Spleen (tissue), 11 donors: Measurements from ENCODE around the gene PDLIM7. TPM values are rescaled to one million over a fixed set of nuclear protein-coding genes. Genes with fewer than 3 reads are reported as not detected.

Source experiments
- DNase-seq: peaks from one replicate; pipeline ENCODE4 v3.0.0-alpha.2; 2020
- H3K27ac ChIP-seq, 8 donors: fragments of 200-600 bp; sonication (generic) in 7 of 8; 1 replicate in 4 of 8; 2 replicates in 4 of 8; pipeline versions ENCODE4 v1.5.0 to v1.8.0; 2016 to 2021; ENCODE audit warnings: inconsistent platforms in 4 of 8, mild to moderate bottlenecking in 4 of 8, moderate library complexity in 1 of 8
- H3K27me3 ChIP-seq, 7 donors: fragments of 200-600 bp; sonication (generic) in 6 of 7; replicated peaks in 1 of 7; 1 replicate in 4 of 7; 2 replicates in 3 of 7; pipeline versions ENCODE4 v1.5.0 to v1.8.0; 2016 to 2021; ENCODE audit warnings: inconsistent platforms in 3 of 7, mild to moderate bottlenecking in 1 of 7
- H3K36me3 ChIP-seq, 6 donors: fragments of 200-600 bp; sonication (generic) in 5 of 6; 1 replicate in 4 of 6; 2 replicates in 2 of 6; pipeline versions ENCODE4 v1.5.0 to v1.8.0; 2016 to 2021; ENCODE audit warnings: inconsistent platforms in 2 of 6
- H3K4me1 ChIP-seq, 6 donors: fragments of 200-600 bp; sonication (generic) in 5 of 6; 1 replicate in 3 of 6; 2 replicates in 3 of 6; pipeline versions ENCODE4 v1.5.0 to v1.8.0; 2016 to 2021; ENCODE audit warnings: inconsistent platforms in 3 of 6
- H3K4me3 ChIP-seq, 8 donors: fragments of 200-600 bp; sonication (generic) in 7 of 8; 1 replicate in 4 of 8; 2 replicates in 4 of 8; pipeline versions ENCODE4 v1.5.0 to v1.8.0; 2016 to 2021; ENCODE audit warnings: inconsistent platforms in 4 of 8, mild to moderate bottlenecking in 4 of 8, moderate library complexity in 2 of 8
- H3K9me3 ChIP-seq, 8 donors: fragments of 200-600 bp; sonication (generic) in 7 of 8; 1 replicate in 4 of 8; 2 replicates in 4 of 8; pipeline versions ENCODE4 v1.5.0 to v1.8.0; 2016 to 2021; ENCODE audit warnings: inconsistent platforms in 4 of 8
- CTCF ChIP-seq, 11 experiments: fragments of 200-600 bp in 7 of 11; fragments of 450-650 bp in 4 of 11; sonication (generic) in 4 of 11; IDR thresholded peaks in 8 of 11; conservative IDR thresholded peaks in 3 of 11; 1 replicate in 7 of 11; 2 replicates in 4 of 11; pipeline versions ENCODE4 v1.4.0 to v1.8.0; 2016 to 2021; ENCODE audit warnings: antibody characterized with exemption in 11 of 11, inconsistent platforms in 4 of 11, mild to moderate bottlenecking in 1 of 11
- POLR2A ChIP-seq, 3 donors: fragments of 450-650 bp; IDR thresholded peaks; one replicate each; pipeline ENCODE4 v1.5.1; 2017; ENCODE audit warnings: antibody characterized with exemption in 3 of 3, mild to moderate bottlenecking in 1 of 3
- POLR2AphosphoS5 ChIP-seq, 3 donors: sonication (generic); formaldehyde crosslinking; IDR thresholded peaks; one replicate each; pipeline ENCODE4 v1.5.1; 2017; ENCODE audit warnings: antibody characterized with exemption in 3 of 3
- WGBS, 5 donors: extraction: QIAGEN DNeasy Blood & Tissue Kit in 3 of 5; methylation state at CpG; one replicate each; pipeline versions ENCODE4 v1.1.5 to v1.1.7; 2013 to 2018; 5-methylcytosine and 5-hydroxymethylcytosine counted together
- intact Hi-C: fragments of 100-400 bp; cut with DNase I; formaldehyde crosslinking; loops from one replicate; pipeline ENCODE4 v1.15.0; 2023; ENCODE audit warnings: low total_unique reads
- polyA plus RNA-seq, 3 donors: library from polyadenylated mRNA; stranded (reverse); fragments of 200-250 nt; gene quantifications; one replicate each; pipeline ENCODE4 v1.2.1, GENCODE V29; 2013
- total RNA-seq, 7 donors: library from RNA; depleted of rRNA in 3 of 7; stranded (reverse); fragments of >200 nt in 3 of 7; fragmentation: NEBNext Ultra II Directional in 4 of 7; extraction: Animal tissue kit (Norgen Biotek cat#: 25700) in 4 of 7; gene quantifications; one replicate each; pipeline versions ENCODE4 v1.1.0 to v1.2.1, GENCODE V29; 2016 to 2021
- donor health status: healthy with polysubstance abuse.
- donor health status: DM: no; HTN: no; CAD: no; lungs with moderate emphysema.
- donor health status: DM: no; HTN: no; CAD: no.
- donor health status: Bipolar disorder and iron deficiency.
- donor health status: healthy.
- donor health status: DM: no; HTN: no; CAD: no.
- donor health status: DM: yes; HTN: yes; CAD: no.

The PDLIM7 gene
- total and polyA plus RNA-seq, 10 donors: 42.5 to 220 (median 85.1) TPM

DNA sequence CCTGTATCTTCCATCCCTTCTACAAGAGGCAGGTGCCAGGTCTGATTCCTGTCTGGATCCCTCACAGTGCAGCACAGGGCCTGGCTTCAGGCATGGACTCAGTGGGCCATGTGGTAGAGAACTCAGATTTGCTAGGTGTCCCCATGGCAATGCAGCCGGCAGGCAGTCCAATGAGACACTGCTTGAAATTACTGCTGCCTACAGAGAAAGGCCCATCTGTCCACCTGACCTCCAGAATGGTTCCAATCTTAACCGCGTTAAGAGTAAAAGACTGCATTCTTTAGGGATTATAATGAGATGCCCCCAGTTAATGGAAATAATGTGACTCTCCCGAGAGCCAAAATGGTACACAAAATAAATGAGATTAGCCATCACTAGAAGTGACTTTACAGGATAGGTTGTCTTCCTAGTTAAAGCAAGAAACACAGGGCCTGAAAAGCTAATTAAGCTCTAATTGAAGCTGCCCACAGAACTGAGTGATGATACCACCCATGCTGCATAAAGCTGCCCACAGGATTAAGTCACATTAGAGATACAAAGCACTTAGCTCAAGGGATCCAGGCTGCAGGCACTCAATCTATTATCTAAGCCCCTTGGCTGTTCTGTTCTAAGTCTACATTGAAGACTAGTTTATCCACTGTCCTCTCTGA, 45.5 kb upstream of the PDLIM7 start:
- WGBS, 5 donors: 95 to 99% (median 97%) methylated on average over 4 of the region's 4 CpGs
- intact Hi-C loops: no loop called here
- DNase-seq: no peak
- Histone ChIP-seq H3K27ac (peak overlapping the region in 1 of 8 donors; percentile 0), H3K4me3 (no peak overlapping the region), H3K36me3 (peaks cover 0 to 46% (median 12%) of the 10 kb centered on the region in 6 donors), H3K9me3 (no peaks in the 10 kb centered on the region), H3K4me1 (peaks cover 10 to 95% (median 44%) of the 10 kb centered on the region in 6 donors), H3K27me3 (no peaks in the 10 kb centered on the region)
- TF ChIP-seq POLR2AphosphoS5 (IDR thresholded peaks at IDR 0.05) (no peak), POLR2A (IDR thresholded peaks at IDR 0.05) (no peak), CTCF (IDR thresholded peaks at IDR 0.05 in 8 of 11, conservative IDR thresholded peaks at IDR 0.05 in 3 of 11) (no peak)

GRCh38 chr5:177540438-177540837, 43.0 kb upstream of the PDLIM7 start:
- 61 to 91% (median 78%) methylated on average over 3 of the region's 3 CpGs for WGBS, 5 donors
- intact Hi-C loops: no loop called here
- Histone ChIP-seq H3K27me3 (no peaks in the 10 kb centered on the region), H3K27ac (peak overlapping the region in 1 of 8 donors; percentile 2), H3K4me1 (peaks cover 4 to 90% (median 36%) of the 10 kb centered on the region in 6 donors), H3K9me3 (no peaks in the 10 kb centered on the region), H3K4me3 (no peak overlapping the region), H3K36me3 (peaks cover 0 to 66% (median 33%) of the 10 kb centered on the region in 6 donors)
- TF ChIP-seq POLR2A (IDR thresholded peaks at IDR 0.05): no peak
- no peak for TF ChIP-seq CTCF (IDR thresholded peaks at IDR 0.05 in 8 of 11, conservative IDR thresholded peaks at IDR 0.05 in 3 of 11)
- no peak for DNase-seq

DNA sequence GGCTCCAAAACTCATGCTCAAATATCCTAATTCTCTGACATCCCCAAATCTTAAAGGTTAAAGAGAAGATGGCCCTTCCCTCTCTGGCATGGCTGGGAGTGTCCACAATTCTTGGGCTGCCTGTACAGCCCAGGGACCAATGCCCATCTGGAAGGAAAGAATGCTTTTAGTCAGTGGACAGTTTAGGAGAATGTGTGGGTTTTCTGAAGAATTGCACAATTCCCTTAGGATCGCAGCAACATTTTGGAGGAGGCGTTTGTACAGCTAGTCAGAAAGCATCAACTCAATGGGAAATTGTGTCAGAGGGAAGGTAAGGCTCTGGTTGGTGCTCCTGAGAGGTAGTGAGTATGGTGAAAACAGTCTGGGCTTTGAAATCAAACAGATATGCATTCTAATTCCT, 42.0 kb upstream of the PDLIM7 start:
- Histone ChIP-seq H3K27me3 (no peaks in the 10 kb centered on the region), H3K4me3 (no peak overlapping the region), H3K4me1 (peaks cover 0 to 80% (median 27%) of the 10 kb centered on the region in 6 donors), H3K36me3 (peaks cover 0 to 77% (median 40%) of the 10 kb centered on the region in 6 donors), H3K27ac (peak overlapping the region in 1 of 8 donors; percentile 21), H3K9me3 (no peaks in the 10 kb centered on the region)
- DNase-seq: no peak
- TF ChIP-seq POLR2AphosphoS5 (IDR thresholded peaks at IDR 0.05) (no peak), POLR2A (IDR thresholded peaks at IDR 0.05) (no peak), CTCF (IDR thresholded peaks at IDR 0.05 in 8 of 11, conservative IDR thresholded peaks at IDR 0.05 in 3 of 11) (no peak)
- intact Hi-C loops: no loop called here
- WGBS, 5 donors: 47 to 95% (median 67%) methylated on average over 2 of the region's 2 CpGs

DNA sequence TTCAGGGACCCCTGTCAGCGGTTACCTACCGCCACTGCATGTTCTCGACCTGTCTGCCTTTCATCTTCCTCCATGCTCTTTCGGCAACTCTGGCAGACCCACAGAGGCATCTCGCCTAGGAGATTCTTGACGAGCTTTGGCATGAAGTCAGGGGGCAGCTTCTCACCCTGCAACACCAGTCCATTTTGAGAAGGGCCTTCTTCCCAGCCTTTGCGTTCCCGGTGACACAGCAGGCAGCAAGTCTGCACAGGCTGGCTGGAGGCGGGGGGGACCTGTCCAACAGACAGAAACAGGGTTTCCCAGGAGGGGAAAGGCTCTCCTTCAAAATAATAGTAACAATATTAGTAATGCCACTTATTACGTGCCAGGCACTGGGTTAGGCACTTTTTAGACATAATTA, 41.5 kb upstream of the PDLIM7 start:
- DNase-seq: no peak
- intact Hi-C loops: no loop called here
- TF ChIP-seq CTCF (IDR thresholded peaks at IDR 0.05 in 8 of 11, conservative IDR thresholded peaks at IDR 0.05 in 3 of 11) (no peak), POLR2AphosphoS5 (IDR thresholded peaks at IDR 0.05) (no peak), POLR2A (IDR thresholded peaks at IDR 0.05) (no peak)
- peaks cover 0 to 74% (median 25%) of the 10 kb centered on the region in 6 donors for H3K4me1 ChIP-seq
- H3K9me3 ChIP-seq: no peaks in the 10 kb centered on the region
- H3K4me3 ChIP-seq: no peak overlapping the region
- no peaks in the 10 kb centered on the region for H3K27me3 ChIP-seq
- H3K36me3 ChIP-seq: peaks cover 0 to 81% (median 42%) of the 10 kb centered on the region in 6 donors
- peak overlapping the region in 2 of 8 donors; percentile 54 to 58 for H3K27ac ChIP-seq
- WGBS, 5 donors: 94 to 98% (median 96%) methylated on average over 10 of the region's 10 CpGs
